Bronchial epithelial cell (primary cell): ENCODE data around the gene ASGR1. TPM values are rescaled to one million over a fixed set of nuclear protein-coding genes. Genes with fewer than 3 reads are reported as not detected.
"Not testable (repeated sequence)": the region's sequence is repeated elsewhere in the genome, so short reads cannot be mapped to it uniquely, and the experiment has no call there.

ENCODE experiments used
- DNase-seq: peaks from one replicate; pipeline ENCODE4 v3.0.0-alpha.2; 2010; ENCODE audit warnings: low read depth
- FAIRE-seq: peaks from 2 replicates; lab custom pipeline; 2011; peaks lifted over from hg19 to GRCh38; lab: Jason Lieb, UNC
- H3K27me3 ChIP-seq: 2 replicates; pipeline ENCODE4 v1.5.1; 2011; ENCODE audit warnings: low read length; ENCODE audit not compliant: control insufficient read depth, insufficient read depth
- H3K36me3 ChIP-seq: 2 replicates; pipeline ENCODE4 v1.5.1; 2011; ENCODE audit warnings: low read length; ENCODE audit not compliant: control insufficient read depth, insufficient read depth
- H3K4me3 ChIP-seq: 2 replicates; pipeline ENCODE4 v1.5.1; 2011; ENCODE audit warnings: mild to moderate bottlenecking, low read depth, low read length, control low read depth
- CTCF ChIP-seq: IDR thresholded peaks from 2 replicates; pipeline ENCODE4 v1.5.1; 2011; ENCODE audit warnings: mild to moderate bottlenecking, moderate library complexity, low read length, control low read depth, inconsistent platforms; ENCODE audit not compliant: insufficient read depth, severe bottlenecking
- total RNA-seq: library from RNA; depleted of rRNA; stranded (reverse); fragments of >200 nt; gene quantifications from 2 replicates; pipeline ENCODE4 v1.2.1, GENCODE V29; 2014

Gene ASGR1
- total RNA-seq, 1 donor from 2014 or later: under 0.01 TPM

- no peak for FAIRE-seq
- H3K4me3 ChIP-seq: no peak overlapping the region
- peak; percentile 4 for TF ChIP-seq CTCF
Observed at GRCh38 chr17:7186241-7186640, 7.1 kb upstream of the ASGR1 start.

GRCh38 chr17:7184647-7185046 lies 5.5 kb upstream of the ASGR1 start:
- Histone ChIP-seq H3K4me3 (no peak overlapping the region), H3K27me3 (no peaks in the 10 kb centered on the region), H3K36me3 (no peaks in the 10 kb centered on the region)
- FAIRE-seq (no peak), DNase-seq (no peak)
- TF ChIP-seq CTCF: no peak

More at GRCh38 chr17:7186241-7186640, 7.1 kb upstream of the ASGR1 start:
- Histone ChIP-seq H3K27me3 (no peaks in the 10 kb centered on the region), H3K36me3 (no peaks in the 10 kb centered on the region)
- no peak for DNase-seq

DNA sequence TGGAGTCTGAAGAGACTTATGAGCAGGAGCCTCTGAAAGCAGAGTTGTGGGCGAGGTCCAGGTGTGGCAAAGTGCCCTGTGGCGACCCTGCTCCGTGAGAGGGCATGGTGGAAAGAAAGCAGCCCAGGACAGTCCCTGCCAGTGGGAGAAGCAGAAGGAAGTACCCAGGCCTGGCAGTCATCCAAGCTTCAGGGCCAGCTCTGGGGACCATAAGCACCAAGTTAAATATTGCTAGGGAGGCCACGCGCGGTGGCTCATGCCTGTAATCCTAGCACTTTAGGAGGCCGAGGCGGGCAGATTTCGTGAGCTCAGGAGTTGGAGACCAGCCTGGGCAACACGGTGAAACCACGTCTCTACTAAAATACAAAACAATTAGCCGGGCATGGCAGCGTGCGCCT lies 4.9 kb upstream of the ASGR1 start:
- TF ChIP-seq CTCF: no peak
- no peak for FAIRE-seq
- Histone ChIP-seq H3K4me3 (no peak overlapping the region), H3K36me3 (no peaks in the 10 kb centered on the region), H3K27me3 (no peaks in the 10 kb centered on the region)
- DNase-seq: no peak

GRCh38 chr17:7183433-7184090 lies 4.4 kb upstream of the ASGR1 start:
- TF ChIP-seq CTCF: no peak
- FAIRE-seq (no peak), DNase-seq (no peak)

GRCh38 chr17:7182101-7182500 lies 2.9 kb upstream of the ASGR1 start:
- H3K27me3 ChIP-seq, DNase-seq, H3K4me3 ChIP-seq, FAIRE-seq, H3K36me3 ChIP-seq: not testable (repeated sequence)

More at GRCh38 chr17:7183433-7184090, 4.4 kb upstream of the ASGR1 start:
- Histone ChIP-seq H3K27me3 (no peaks in the 10 kb centered on the region), H3K36me3 (no peaks in the 10 kb centered on the region), H3K4me3 (no peak overlapping the region)

DNA sequence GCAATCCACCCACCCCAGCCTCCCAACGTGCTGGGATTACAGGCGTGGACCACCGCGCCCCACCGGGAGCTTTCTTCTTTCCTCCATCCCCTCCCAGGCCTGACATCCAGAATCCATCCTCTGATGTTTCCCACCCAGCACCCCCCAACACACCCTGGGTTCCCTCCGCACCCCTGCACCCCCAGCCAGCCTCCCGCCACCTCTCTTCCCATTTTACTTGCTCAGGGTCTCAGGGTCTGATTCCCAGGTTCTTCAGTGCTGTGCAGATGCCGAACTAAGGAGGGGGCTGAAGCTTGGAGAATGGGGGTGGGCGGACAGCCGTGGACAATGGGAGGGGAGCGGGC lies 225 bp downstream of the ASGR1 start:
- TF ChIP-seq CTCF: no peak
- no peaks in the 10 kb centered on the region for H3K36me3 ChIP-seq
- H3K4me3 ChIP-seq: no peak overlapping the region
- peaks cover 4% of the 10 kb centered on the region for H3K27me3 ChIP-seq
- FAIRE-seq (no peak), DNase-seq (no peak)
